NCI-H446 treated with DMSO at 0.1 percent for 48 hours (cell line): ENCODE results near the gene UBXN4.

Experiments used
- DNase-seq: peaks from one replicate; lab custom pipeline; 2025; lab: John Stamatoyannopoulos, UW

The UBXN4 gene

GRCh38 chr2:135812907-135813511 lies 71.4 kb downstream of the UBXN4 start:
- DNase-seq, result no peak

DNA sequence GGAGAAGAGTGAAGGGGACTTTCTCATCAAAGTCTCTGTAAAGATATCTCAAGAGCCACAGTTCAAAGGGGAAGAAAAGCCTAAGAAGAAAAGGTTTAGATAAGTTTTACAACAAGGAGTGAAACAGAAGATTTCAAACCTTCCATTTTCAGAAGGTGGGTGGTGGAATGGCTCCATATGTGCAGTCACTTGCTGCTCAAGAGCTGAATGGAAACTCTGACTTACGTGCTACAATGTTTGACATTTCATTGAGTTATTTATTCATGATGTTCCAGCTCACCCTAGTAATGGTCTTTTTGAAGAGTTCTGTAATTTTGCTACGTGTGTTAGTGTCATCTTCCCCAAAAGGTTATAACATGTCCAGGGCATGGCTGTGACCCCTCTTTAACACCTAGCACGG lies 73.6 kb downstream of the UBXN4 start:
- DNase-seq, result no peak

GRCh38 chr2:135817466-135817865 lies 75.8 kb downstream of the UBXN4 start:
- DNase-seq, result no peak

- DNase-seq, result no peak
These were observed 76.3 kb downstream of the UBXN4 start for GRCh38 chr2:135817951-135818350.

- DNase-seq, result no peak
These were observed 77.4 kb downstream of the UBXN4 start for GRCh38 chr2:135818937-135819610.

DNA sequence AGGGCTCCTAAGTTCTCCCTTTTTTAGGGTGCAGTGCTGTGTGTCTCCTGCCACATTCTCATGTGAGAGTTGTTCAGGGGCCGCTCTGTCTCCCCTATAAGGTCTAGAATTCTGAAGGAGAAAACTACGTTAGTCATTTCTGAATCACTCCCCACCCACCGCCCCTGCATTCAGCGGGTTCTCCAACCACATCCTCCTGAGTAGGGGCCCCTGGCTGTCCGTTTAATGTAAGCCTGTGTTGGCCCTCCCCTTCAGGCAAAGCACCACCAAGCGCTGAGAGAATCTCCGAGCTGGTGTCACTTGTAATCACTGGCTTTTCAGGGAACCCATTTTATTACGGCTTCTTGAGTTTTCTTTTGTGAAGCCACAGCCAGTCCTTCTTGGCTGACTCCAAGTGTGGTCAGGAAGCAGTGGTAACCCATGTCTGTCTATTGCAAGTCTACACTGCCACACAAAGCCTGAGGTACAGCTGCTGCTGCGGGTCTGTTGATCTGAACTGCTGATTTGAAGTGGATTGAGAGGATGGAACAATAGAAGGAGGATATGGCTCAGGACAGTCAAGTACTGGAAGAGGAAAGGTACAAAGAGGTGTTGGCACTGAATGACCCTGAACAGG lies 78.5 kb downstream of the UBXN4 start:
- DNase-seq, result no peak

GRCh38 chr2:135821190-135821589 lies 79.5 kb downstream of the UBXN4 start:
- DNase-seq, result no peak

- no peak for DNase-seq
These were observed 81.2 kb downstream of the UBXN4 start for GRCh38 chr2:135822855-135823254.

- no peak for DNase-seq
These were observed 83.5 kb downstream of the UBXN4 start for GRCh38 chr2:135825131-135825530.

- no peak for DNase-seq
These were observed 84.0 kb downstream of the UBXN4 start for GRCh38 chr2:135825550-135826176.

DNA sequence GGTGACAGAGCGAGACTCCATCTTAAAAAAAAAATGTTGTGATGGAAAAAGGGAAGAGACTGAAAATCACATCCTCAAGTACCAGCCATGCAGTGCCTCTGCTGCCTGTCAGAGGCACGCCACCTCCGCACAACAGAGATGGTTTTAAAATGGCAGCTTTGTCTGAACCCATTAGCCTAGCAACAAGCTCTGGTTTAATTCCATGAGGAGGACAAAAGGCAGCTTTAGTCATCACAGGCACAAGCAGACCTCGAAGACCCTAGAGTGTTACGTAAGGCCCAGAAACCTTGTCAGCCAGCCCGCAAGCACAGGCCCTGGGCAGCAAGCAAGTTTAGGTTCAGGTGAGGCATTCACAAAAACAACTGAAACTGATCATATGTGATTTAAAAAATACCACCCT lies 84.9 kb downstream of the UBXN4 start:
- no peak for DNase-seq

DNA sequence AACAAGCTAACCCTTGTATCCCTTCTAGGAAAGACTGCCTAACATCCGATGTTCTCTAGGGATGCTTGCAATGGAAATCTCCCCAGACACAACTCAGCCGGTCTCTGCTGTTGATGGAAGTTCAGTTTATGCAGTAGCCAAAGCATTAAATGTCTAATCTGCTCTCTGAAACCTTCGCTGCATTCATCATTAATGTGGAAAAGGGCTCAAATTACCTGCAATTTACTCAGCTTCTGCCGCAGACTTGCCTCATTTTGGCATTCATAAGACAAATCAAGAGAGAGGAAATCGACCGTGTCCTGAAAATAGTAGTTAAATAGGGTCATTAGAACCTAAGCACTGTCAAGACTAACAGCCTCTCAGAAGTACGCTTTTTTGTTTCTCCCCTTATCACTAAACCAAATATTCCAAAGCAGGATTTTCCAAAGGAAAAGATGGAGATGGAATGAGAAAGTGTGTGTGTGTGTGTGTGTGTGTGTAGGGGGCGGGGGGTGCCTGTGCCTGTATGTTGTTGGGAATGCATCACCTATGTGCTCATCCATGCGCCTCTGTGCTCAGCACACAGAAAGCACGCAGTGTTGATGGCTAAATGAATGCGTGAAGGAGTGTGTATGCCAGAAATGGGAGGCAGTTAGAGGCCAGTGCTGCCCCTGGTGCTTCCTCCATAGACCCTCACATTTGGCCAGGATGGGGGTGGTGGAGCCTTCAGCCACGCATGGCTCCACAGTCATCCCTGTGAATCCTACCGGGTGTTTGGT lies 87.9 kb downstream of the UBXN4 start:
- DNase-seq, result no peak

DNA sequence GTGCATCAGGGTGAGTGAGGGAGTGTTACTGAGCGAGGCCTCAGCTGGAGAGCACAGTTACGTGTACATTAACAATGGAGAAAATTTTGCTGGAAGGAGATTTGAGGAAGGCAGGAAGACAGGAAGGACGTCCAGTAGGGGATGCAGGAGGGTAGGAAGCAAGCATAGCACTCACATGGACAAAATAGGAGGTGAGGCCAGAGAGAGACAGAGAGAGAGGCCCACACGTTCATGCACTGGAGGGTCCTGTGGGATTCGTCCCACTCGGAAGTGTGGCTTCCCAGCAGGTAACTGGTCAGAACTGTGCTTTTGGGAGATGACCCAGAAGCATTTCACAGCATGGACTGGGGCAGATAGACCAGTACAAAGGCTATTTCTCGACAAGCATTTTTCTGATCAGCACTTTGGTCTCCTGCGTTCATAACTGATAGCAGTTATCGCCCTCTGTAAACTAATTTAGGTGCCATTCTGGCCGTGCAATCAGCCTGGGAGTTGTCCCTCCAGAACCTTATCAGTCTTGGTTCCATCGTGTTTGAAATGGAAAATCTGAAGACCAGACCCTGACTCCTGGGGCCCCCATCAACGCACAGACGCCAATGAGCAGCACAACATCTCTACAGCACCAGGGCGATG lies 89.6 kb downstream of the UBXN4 start:
- DNase-seq, result no peak

GRCh38 chr2:135832891-135833290 lies 91.2 kb downstream of the UBXN4 start:
- DNase-seq, result no peak
